Fibroblast of gingiva (primary cell): ENCODE measurements around the gene NDFIP1.

Experiments
- DNase-seq: peaks from one replicate; pipeline ENCODE4 v3.0.0-alpha.2; 2011; ENCODE audit warnings: low read depth

The NDFIP1 gene

DNA sequence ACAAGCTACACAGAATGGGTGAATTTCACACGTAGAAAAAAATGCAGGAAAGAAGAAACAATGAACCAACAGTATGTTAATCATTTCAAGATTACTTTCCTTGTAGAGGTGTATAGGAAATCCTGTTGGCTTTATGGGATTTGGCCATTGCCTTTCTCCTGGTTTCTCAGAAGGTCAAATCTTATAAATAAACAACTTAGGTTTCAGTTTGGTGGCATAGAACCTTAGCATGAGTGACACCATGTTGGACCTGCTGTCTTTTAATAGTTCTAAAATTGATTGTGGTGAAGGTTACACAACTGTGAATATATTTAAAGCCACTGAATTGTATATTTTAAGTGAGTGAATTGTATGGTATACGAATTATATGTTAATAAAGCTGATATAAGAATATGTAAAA, 16.7 kb upstream of the NDFIP1 start:
- DNase-seq, result no peak

DNA sequence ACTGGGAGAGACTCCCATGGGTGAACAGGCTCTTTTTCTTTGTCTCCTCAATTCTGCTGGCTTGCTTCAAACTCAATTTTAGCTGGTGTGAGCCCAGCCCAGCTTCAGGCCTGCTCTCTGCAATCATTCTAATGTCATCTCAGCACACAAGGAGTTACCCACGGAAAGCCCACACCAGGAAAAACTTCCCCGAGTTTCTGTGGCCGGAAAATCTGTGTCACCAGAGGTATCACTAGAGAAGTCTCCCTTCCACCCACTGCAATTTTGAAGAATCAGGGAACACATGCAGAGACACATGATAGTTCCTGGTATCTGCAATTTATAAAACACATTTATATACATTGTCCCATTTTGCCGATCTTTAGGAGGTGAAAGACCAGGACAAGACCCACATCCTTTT, 13.5 kb upstream of the NDFIP1 start:
- DNase-seq, result no peak

DNA sequence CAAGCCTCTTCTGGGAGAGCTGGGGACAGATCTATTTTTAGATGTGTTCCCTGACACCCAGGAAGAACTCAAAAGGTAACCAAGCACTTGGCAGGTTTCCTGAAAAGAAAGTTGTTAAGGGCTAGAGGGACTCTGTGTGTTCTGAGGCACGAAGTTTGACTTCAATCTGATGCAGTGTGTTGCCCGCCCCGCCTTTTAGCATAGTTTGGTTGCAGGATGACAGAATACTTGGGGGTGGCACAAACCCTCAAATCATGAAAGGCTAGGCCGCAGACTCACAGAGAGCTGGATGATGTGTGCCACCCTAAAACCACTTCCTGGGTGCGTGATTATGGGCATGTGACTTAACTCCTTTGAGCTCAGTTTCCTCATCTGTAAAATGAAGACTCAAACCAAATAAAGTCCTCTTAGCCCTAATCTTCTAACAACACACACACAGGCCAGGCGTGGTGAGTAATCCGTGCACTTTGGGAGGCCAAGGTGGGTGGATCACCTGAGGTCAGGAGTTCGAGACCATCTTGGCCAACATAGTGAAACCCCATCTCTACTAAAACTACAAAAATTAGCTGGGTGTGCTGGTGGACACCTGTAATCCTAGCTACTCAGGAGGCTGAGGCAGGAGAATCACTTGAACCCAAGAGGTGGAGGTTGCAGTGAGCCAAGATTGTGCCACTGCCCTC, 12.8 kb upstream of the NDFIP1 start:
- DNase-seq, result no peak

DNA sequence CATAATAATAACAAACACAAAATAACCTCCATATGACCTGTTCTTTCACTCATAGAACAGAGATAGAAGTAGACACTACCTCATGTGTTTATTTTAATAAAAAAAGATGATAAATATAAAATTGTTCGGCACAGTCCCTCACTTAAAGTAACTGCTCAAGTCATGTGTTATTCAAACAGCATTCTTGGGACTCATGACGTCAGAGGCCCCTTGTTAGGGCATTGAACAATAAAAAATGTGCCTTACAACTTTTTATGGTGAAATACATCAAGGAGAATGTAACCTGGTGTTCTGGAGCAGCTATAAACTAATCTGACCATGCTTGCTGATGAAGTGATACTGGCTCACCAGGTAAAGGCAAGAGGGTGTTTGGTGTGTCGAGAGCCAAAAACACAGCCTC, 12.2 kb upstream of the NDFIP1 start:
- no peak for DNase-seq

DNA sequence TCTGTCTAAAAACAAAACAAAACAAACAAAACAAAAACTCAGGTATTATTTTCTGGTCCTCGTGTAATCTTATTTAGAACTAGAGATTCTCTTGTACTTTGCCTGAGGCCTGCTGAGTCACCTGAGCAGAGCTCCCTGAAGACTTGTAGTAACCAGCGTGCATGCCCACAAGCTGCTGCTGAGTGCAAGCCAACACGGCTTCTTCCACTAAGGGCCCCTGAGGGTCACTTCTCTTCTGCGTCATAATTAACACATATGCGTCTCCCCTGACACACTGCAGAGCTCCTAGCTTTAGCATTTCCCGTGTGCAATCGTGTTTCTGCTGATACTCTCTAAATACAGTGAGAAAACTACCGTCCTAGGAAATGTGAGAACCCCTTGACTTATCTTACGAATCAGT, 10.9 kb upstream of the NDFIP1 start:
- no peak for DNase-seq

DNA sequence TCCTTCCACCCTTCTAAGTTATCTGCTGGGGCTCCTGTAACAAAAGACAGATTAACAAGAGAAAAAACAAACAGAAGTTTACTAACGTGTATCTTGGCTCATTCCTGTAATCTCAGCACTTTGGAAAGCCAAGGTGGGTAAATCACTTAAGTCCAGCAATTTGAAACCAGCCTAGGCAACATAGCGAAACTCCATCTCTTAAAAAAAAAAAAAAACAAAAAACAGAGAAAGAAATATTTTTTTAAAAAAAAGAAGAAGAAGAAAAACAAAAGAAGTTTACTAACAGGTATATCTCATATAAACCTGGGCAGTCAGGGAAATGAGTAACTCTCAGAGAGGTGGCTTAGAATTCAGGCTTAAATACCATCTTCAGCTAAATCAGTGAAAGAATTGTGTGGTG, 10.3 kb upstream of the NDFIP1 start:
- DNase-seq, result no peak

DNA sequence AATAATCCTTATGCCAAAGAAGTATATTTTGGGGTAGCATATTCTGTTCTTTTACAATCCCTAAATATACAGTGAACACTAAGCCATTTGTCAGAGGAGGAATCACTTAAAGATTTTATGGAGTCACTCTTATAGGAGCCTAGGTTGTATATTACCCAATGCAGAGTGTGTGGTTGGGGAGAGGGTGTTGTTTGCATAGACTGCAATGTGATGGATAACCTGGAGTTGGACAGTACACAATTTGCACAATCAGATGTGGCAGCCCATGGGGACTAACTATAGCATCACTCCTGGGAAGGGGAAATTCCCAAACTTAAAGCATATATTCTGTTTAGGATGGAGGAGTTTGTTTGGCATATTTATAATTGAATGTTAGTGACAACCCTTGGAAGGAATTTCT, 9.6 kb upstream of the NDFIP1 start:
- no peak for DNase-seq

DNA sequence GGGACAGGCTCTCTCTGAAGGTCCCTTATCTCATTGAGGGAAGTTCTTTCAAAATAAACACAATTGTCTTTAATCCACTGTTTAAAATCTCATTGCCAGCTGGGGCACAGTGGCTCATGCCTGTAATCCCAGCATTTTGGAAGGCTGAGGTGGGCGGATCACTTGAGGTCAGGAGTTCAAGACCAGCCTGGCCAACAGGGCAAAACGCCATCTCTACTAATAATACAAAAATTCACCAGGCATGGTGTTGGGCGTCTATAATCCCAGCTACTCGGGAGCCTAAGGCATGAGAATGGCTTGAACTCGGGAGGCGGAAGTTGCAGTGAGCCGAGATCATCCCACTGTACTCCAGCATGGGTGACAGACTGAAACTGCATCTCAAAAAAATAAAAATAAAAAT, 8.3 kb upstream of the NDFIP1 start:
- DNase-seq, result no peak

DNA sequence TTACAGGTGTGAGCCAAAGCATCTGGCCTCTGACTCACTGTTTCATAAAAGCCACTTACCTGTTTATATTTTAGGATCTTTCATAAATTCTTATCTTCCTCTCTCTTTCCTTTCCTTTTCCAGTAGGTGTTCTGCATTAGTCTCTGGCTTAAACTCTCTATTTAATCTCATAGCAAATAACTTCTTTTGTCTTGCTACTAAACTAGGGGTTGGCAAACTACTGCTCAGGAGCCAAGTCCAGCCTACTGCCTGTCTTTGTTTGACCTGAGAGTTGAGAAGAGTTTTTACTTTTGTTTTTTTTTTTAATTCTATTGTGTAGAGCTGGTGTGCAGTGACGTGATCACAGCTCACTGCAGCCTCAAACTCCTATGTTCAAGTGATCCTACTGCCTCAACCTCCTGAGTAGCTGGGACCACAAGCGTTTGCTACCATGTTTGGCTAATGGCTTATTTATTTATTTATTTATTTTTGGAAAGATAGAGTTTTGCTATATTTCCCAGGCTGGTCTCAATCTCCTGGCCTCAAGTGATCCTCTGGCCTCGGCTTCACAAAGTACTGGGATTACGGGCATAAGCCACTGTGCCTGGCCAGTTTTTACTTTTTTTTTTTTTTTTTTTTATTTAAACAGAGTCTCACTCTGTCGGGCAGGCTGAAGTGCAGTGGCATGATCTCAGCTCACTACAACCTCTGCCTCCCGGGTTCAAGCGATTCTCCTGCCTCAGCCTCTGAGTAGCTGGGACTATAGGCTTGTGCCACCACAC, 5.4 kb upstream of the NDFIP1 start:
- no peak for DNase-seq

DNA sequence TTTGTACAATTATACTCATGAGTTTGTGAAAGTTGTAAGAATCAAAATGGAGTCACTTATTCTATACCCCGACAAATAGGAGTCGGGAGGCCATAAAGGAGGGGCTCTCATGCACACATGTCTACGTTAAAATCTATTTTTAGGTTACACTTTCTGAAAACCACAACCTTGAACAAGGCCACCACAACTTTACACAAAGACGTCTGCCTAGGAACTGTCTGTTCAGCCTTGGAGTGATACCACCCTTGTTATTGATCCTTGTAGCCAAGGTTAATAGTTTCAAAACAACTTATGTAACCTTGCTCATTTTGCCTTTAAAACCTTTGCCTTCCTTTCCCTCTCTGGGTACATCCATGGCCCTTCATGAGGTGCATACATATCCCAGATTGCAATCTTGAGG, 4.1 kb upstream of the NDFIP1 start:
- no peak for DNase-seq

DNA sequence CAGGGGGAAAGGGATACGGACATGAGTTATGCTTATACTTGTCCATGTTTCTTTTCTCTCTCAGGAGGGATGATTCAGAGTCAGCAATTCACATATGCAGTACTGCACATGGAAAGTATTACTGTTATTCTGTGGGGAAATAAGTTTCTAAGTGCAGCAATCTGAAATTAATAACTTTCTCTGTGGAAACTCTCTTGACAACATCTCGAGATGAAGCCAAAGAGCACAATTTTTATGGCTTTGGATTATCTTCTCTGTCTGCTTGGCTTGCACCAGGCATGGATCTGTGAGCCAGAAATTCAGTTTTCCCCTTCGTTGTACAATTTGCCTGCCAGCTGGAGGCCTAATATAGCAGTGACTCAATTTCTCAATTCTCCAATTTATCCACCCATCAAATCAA, 2.5 kb upstream of the NDFIP1 start:
- DNase-seq, result peak; percentile 87

DNA sequence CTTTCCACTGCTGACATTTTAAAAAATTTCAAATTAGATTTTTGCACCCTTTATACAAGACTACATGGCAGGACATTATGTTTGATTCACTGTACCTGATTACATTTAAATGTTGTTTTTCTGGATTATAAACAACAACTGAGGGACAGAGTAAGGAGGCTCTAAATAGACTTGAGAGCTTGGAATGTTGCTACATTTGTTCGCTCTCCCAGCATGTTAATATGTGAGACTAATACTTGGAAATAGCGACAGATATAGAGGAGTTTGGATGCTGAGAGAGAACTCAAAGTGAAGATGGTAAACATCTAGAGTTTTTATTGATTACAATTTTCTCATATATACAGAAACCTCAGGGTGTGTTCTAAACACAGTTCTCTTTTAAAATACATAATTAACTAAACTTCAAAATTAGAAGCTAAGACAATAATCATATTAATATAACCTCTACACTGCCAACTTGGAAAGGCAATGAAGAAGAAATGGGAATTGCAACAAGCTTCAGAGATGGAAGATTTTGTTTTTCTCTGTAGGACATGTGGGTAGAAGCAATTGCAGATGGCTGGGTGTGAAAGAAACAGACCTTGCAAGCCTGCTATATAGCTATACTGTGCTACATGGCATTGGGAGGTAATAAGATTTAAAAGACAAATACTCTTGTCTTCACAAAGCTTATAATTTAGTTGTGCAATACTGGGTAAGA, 1.4 kb upstream of the NDFIP1 start:
- no peak for DNase-seq

DNA sequence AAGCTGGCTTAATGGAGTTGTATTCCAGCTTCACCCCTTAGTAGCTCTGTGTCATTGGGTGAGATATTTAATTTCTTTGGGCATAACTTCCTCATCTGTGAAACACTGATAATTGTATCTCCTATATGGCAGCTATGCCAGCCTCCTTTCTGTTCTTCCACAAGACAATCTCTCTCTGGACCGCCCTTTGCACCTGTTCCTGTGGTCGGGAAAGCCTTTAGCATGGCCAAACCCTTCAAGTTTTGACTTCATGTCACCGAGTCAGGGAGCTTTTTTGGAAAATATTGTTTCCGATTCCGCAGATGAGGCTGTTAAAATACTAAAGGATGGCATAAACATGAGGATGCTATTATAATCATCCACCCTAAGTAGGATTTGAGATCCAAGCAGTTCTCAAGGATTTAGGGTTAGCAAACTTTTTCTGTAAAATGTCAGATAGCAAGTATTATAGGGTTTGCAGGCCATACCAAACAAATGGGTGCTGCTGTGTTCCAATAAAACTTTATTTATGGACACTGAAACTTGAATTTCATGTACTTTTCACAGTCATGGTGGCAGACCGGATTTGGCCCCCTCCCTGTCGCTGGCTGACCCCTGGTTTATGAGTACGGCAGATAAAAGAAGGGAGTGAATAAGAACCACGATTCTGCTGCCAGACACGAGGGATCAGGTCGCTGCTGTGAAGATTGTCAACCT, 695 bp upstream of the NDFIP1 start:
- no peak for DNase-seq

DNA sequence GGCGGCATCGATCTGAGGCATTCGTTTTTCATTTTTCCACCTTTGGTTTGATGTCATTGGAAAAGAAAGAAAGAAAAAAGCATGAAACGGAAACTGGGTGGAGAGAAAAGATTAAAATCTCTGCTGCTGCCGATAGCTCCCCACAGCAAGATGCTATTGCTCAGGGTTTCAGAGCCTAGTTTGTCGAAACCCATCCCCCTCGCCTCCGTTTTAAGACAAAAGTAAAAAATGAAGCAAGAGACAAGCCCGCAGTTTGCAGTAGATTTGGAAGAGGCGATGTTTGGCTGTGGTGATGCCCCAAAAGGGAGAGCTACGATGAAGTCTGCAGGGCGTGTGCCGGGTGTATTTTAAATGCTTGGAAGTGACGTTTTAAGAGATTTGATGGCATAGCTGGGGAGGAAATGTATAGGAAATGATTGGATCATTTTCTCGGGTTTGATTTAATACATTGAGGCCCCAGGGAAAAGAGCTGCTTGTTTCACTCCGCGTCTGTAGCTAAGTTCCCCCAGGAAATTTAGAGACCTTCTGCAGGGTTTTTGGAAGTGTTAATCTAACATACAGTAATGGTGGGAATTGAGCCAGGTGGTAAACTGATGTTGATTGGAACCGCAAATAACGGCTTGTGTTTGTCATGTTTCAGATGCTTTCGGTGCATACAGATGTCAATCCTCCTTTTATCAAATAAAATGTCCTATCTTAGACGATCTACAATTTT, 909 bp downstream of the NDFIP1 start:
- DNase-seq, result peak; percentile 24

DNA sequence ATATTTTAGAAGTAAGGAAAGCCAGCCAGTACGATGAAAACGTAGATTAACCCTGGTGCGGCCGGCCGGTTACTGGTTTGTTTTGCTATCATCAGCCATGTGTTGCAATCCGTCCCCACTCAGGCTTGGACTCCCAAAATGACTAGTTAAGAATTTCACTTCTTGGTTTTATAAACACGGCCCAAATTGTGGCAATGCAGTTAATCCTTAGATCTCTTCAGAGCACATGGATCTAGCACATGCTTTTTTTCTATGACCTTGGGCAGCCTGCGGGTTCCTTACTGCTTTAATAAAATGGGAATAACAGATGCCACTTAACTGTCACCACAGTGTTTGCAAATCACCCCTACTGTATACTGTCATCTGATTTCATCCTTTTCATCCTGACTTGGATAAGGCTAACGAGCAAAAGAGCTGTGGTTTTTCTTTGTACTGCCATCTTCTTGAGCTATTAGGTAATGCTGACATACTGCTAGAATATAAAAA, 1.5 kb downstream of the NDFIP1 start:
- DNase-seq, result peak; percentile 58

DNA sequence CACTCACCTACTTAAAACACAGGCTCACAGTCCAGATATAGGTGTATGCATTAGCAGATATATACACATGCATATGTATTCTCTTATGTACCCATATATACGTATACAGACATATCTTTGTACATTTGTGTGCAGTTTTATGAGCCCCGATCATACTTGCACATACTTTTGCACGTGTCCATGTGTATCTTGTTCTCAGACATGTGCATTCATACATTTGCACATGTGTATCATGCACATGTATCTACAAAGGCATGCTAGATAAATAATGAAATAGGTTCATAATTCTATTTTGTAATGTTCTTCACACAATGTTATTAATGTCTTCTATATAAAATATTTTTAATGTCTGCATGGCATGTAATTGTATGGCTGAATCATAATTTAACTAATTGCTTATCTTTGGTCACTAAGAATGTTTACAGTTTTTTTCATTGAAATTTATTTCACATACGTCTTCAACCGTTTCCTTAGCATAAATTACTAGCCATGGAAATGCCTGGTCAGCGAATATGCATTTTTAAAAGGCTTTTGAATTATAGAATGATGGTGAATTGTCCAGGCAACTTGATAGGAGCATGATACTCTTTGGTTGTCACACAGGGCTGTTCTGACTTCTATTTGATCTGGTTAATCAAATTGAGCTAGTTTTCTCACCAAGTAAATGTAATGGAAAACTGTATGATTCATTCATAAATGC, 2.6 kb downstream of the NDFIP1 start:
- DNase-seq, result no peak

DNA sequence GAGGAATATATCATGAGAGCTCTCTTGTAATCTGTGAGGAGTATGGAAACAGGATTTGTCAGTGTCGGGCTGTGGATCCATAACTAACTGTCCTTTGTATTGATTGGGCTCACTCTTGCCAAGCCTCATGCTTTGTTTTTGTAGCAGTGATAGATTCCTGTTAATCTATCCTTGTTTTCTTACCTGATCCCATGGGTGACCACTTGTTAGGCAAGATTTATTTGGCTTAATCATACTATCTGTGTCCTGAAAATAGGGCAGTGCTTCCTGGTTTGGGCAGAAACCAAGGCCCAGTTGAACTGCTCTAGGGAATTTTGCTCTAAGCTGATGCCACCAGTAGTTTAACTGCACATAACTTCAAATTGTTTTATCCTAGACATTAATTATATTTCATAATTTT, 6.1 kb downstream of the NDFIP1 start:
- no peak for DNase-seq

DNA sequence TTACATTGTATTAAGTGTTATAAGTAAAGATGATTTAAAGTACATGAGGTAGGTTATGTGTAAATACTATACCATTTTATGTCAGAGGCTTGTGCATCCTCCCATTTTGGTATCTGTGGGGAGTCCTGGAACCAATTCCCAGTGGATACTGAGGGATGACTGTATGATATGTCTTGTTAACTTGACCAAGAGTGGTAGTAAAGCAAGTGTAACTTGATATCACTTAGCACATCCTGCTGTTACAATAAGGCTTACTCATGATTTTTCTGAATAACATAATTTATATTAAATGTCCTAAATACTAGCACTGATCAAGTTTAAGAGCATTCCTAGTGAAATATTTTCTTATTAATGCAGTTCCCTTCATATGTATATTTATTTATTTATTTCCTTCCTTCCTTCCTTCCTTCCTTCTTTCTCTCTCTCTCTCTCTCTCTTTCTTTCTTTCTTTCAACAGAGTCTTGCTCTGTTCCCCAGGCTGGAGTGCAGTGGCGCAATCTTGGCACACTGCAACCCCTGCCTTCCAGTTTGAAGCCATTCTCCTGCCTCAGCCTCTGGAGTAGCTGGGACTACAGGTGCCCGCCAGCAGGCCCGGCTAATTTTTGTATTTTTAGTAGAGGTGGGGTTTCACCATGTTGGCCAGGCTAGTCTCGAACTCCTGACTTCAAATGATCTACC, 7.5 kb downstream of the NDFIP1 start:
- peak; percentile 74 for DNase-seq

DNA sequence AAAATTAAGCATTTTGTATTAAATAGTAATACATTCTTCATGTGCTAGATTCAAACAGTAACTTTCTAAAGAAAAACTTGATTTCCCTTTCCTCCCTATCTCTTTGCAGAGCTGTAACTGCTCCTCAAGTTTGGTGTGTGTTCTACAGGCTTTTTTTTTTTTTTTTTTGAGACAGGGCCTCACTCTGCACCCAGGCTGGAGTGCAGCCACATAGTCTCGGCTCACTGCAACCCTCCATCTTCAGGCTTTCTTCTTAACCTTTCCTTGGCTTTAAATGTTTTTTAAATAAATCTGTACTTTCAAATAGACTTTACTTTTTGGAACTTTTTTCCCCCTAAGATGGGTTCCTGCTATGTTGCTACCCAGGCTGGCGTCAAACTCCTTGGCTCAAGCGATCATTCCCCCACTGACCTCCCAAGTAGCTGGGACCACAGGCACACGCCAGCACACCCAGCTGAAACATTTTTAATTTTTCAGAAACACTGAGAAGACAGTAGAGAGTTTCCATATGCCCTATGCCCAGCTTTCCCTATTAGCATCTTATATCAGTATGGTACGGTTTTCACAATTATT, 9.1 kb downstream of the NDFIP1 start:
- DNase-seq, result no peak

DNA sequence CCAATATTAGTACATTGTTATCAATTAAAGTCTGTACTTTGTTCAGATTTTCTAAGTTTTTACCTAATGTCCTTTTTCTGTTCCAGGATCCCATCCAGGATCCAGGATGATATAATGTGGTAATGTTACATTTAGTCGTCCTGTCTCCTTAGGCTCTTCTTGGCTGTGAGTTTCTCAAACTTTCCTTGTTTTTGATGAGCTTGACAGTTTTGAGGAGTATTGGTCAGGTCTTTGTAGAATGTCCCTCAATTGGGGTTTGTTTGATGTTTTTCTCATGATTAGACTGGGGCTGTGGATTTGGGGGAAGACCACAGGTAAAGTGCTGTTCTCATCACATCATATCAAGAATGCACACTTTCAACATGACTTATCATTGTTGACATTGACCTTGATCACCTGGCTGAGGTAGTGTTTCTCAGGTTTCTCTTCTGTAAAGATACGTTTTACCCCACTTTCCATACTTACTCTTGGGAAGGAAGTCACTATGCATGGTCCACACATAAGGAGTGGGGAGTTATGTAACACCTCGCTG, 9.6 kb downstream of the NDFIP1 start:
- no peak for DNase-seq
